GM21576 (cell line): ENCODE data around the gene CPEB3.
"Not testable (repeated sequence)": the region's sequence is repeated elsewhere in the genome, so short reads cannot be mapped to it uniquely, and the experiment has no call there.

Source experiments
- ATAC-seq: cut with Tn5 transposase; IDR thresholded peaks from one replicate; pipeline ENCODE4 v1.9.1; 2021; ENCODE audit warnings: mild to moderate bottlenecking, moderate library complexity; ENCODE audit not compliant: unreplicated experiment

Gene CPEB3

GRCh38 chr10:92290837-92291615, at the start of gene CPEB3, which contains the start of gene MARCHF5:
CPEB3 (minus strand) TSS chr10:92291078; CDS start chr10:92240350, 50,728 bp downstream.
MARCHF5 (plus strand) TSS chr10:92291167; CDS start chr10:92291495, 328 bp downstream.
- peak; percentile 97 for ATAC-seq

GRCh38 chr10:92329927-92330326, 39.0 kb upstream of the CPEB3 start:
- ATAC-seq = not testable (repeated sequence)

DNA sequence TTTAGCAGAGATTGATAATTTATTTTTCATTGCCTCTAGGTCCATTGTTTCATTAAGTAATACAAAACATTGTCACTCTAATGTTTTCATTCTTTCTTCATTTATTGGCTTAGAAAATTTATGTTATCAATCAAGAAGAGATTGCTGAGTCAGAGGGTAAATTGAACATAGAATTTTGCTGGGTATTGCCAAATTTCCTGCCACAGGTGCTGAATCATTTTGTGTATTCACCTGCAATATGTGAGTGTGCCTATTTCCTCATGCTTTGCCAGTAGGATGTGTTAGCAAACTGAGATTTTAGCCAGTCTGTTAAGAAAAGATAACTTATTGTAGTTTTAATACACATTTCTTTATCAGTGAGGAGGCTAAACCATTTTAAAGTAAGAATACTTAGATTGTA, 38.1 kb upstream of the CPEB3 start:
- ATAC-seq = no peak

GRCh38 chr10:92327445-92328433, 36.9 kb upstream of the CPEB3 start:
- ATAC-seq = no peak

DNA sequence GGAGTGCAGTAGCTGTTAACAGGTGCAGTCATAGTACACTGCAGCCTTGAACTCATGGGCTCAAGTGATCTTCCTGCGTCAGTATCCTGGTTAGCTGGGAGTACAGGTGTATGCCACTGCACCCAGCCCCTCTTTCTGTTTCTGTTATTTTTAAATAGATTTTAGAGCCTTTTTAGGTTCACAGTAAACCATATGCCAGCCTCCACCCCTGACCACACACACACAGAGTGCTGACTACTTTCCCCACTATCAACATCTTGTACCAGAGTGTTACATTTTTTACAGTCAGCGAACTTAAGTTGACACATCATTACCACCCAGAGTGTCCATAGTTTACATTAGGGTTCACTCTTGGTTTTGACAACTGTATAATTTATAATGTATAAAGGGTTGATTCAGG, 32.2 kb upstream of the CPEB3 start:
- no peak for ATAC-seq

GRCh38 chr10:92316610-92317009, 25.7 kb upstream of the CPEB3 start:
- ATAC-seq = no peak

GRCh38 chr10:92313750-92314149, 22.9 kb upstream of the CPEB3 start:
- no peak for ATAC-seq

GRCh38 chr10:92309272-92309671, 18.4 kb upstream of the CPEB3 start:
- ATAC-seq = no peak

- no peak for ATAC-seq
These were observed 14.5 kb upstream of the CPEB3 start for GRCh38 chr10:92305133-92306072.

DNA sequence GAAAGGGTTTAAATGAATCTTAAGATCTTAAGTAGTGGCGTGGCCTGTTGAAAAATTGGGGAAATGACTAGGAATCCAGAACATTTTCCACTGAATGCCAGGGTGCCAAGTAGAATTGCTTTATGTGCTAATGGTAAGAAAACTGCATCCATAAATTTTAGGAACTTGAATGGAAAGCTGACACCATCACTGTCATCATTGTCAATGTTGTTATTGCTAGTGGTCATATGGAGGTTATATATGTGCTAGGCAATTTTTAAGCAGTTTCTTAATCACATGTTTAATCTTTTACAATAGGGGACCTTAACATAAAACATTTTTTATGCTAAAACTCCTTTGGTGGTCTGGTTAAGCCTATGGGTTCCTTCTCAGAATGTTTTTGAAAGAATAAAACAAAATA, 13.2 kb upstream of the CPEB3 start:
- ATAC-seq = no peak

DNA sequence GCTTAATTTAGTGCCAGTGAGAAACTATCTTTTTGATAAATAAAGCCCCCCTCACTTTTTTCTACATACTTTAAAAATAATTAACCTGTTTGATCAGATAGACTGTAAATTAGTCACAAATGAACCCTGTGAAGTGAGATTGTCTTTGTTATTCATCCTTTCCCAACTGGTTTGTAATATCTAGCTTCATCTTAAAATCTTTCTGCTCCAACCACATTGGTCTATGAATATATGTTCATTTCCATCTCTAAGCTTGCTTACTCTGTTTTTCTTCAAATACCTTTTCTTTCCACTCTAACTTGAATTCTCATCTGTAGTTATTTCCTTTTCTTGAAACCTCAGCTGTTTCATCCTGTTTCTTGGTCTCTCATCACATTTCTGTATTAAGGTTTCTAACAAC, 12.2 kb upstream of the CPEB3 start:
- no peak for ATAC-seq

GRCh38 chr10:92298487-92298886, 7.6 kb upstream of the CPEB3 start:
- no peak for ATAC-seq

- ATAC-seq = no peak
These were observed 1.3 kb upstream of the CPEB3 start for GRCh38 chr10:92291921-92292845.

- ATAC-seq = peak; percentile 11
These were observed 663 bp upstream of the CPEB3 start for GRCh38 chr10:92291616-92291865.

GRCh38 chr10:92290076-92290836, 622 bp downstream of the CPEB3 start:
- ATAC-seq = peak; percentile 18

GRCh38 chr10:92284112-92284704, 6.7 kb downstream of the CPEB3 start:
- ATAC-seq = no peak

- no peak for ATAC-seq
These were observed 11.7 kb downstream of the CPEB3 start for GRCh38 chr10:92278996-92279696.

GRCh38 chr10:92274071-92274470, 16.8 kb downstream of the CPEB3 start:
- ATAC-seq = no peak
